HL-60 (cell line): ENCODE measurements around the gene CEBPB.

Experiments used
- DNase-seq, 2 experiments: peaks; one replicate each; pipeline ENCODE4 v3.0.0-alpha.2; 2010 to 2020; ENCODE audit warnings: low read depth in 1 of 2, low spot score in 1 of 2
- H3K27ac ChIP-seq: fragments of 250-450 bp; sonication (Bioruptor Pico); replicated peaks from 2 replicates; pipeline ENCODE4 v1.5.1; 2020; ENCODE audit warnings: mild to moderate bottlenecking, moderate library complexity
- H3K27me3 ChIP-seq: fragments of 250-450 bp; sonication (Bioruptor Pico); 2 replicates; pipeline ENCODE4 v1.5.1; 2021; ENCODE audit warnings: mild to moderate bottlenecking, moderate library complexity; ENCODE audit not compliant: insufficient read depth, poor library complexity, severe bottlenecking
- H3K4me3 ChIP-seq: replicated peaks from 2 replicates; pipeline ENCODE4 v1.5.1; 2011; ENCODE audit warnings: mild to moderate bottlenecking, control low read depth, low read length; ENCODE audit not compliant: insufficient read depth
- GABPA ChIP-seq: IDR thresholded peaks from 2 replicates; pipeline ENCODE4 v1.6.1; 2012; ENCODE audit warnings: low read depth
- POLR2AphosphoS5 ChIP-seq: IDR thresholded peaks from 2 replicates; pipeline ENCODE4 v1.6.1; 2012; ENCODE audit warnings: low read depth
- REST ChIP-seq: IDR thresholded peaks from 2 replicates; pipeline ENCODE4 v1.6.1; 2012; ENCODE audit warnings: low read depth; ENCODE audit not compliant: insufficient replicate concordance
- SPI1 ChIP-seq: IDR thresholded peaks from 2 replicates; pipeline ENCODE4 v1.6.1; 2012; ENCODE audit warnings: low read depth, mild to moderate bottlenecking, borderline replicate concordance
- TF ChIP-seq, protein P1 (sequence below): IDR thresholded peaks from one replicate; pipeline ENCODE4 v1.5.1; 2011; ENCODE audit warnings: low read length, control low read depth, inconsistent platforms; ENCODE audit not compliant: insufficient read depth

The CEBPB gene

GRCh38 chr20:50216543-50217206 is 26.0 kb downstream of the CEBPB start:
- Histone ChIP-seq H3K4me3 (no peak overlapping the region), H3K27me3 (no peaks in the 10 kb centered on the region), H3K27ac (no peak overlapping the region)
- TF ChIP-seq GABPA (no peak), POLR2AphosphoS5 (no peak), SPI1 (no peak), REST (no peak)
- TF ChIP-seq, protein P1, sequence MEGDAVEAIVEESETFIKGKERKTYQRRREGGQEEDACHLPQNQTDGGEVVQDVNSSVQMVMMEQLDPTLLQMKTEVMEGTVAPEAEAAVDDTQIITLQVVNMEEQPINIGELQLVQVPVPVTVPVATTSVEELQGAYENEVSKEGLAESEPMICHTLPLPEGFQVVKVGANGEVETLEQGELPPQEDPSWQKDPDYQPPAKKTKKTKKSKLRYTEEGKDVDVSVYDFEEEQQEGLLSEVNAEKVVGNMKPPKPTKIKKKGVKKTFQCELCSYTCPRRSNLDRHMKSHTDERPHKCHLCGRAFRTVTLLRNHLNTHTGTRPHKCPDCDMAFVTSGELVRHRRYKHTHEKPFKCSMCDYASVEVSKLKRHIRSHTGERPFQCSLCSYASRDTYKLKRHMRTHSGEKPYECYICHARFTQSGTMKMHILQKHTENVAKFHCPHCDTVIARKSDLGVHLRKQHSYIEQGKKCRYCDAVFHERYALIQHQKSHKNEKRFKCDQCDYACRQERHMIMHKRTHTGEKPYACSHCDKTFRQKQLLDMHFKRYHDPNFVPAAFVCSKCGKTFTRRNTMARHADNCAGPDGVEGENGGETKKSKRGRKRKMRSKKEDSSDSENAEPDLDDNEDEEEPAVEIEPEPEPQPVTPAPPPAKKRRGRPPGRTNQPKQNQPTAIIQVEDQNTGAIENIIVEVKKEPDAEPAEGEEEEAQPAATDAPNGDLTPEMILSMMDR, result no peak
- no peak for DNase-seq

DNA sequence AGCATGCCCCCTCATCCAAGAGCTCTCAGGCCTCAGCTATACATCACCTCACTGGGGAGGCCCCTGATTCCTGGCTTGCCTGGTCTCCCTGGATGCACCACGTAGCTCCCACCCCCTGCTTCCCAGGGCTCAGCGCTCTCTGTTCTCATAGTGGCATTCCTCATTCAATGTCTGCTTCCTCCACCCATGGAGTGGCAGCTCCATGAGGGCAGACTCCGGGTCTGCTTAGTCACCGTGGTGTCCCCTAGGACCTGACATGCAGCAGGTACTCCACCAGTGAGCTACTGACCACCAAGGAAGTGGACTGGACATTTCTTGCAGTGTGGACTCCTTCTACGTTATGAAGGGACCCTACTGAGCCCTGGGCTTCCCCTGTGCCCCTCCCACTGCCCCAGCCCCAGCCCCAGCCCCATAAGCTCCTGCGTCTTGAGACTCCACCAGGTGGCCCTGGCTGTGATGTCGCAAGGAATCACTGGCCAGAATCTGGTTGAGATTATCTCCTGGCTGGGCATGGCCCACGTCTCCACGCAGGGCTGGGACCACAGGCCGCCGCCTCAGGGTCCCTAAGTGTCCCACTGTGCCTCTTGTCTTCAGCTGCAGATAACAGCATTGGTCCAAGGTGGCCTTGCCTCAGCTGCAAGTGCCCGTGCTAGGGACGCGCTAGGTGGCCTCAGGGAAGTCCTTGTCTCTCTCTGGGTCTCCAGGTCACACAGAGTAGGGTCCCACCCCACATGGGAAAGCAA is 26.7 kb downstream of the CEBPB start:
- Histone ChIP-seq H3K27me3 (no peaks in the 10 kb centered on the region), H3K27ac (no peak overlapping the region), H3K4me3 (no peak overlapping the region)
- DNase-seq, result no peak
- no peak for TF ChIP-seq REST
- no peak for TF ChIP-seq SPI1
- TF ChIP-seq, protein P1, result no peak
- no peak for TF ChIP-seq GABPA
- TF ChIP-seq POLR2AphosphoS5, result no peak

DNA sequence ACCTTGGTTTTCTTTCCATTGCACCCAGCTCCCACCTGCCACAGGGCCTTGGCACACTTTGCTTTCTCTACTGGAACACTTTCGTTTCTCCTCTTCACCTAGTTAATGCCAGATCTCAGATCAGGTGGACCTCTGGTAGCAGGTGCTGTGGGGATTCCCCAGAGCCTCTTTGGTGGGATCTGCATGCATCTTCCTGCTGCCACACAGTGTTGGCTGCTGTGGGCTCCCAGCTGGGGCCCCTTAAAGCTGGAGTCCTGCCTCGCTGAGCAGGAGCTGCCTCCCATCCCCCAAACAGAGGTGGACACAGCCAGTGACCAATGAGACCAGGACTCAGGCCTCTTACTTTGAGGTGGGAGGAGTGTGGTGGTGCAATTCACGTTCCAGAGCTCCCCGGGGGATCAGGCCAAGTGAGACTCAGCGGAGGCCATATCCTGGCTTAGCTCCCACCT is 28.4 kb downstream of the CEBPB start:
- H3K27ac ChIP-seq, result no peak overlapping the region; the same call in 1 of the 2 replicates
- no peaks in the 10 kb centered on the region for H3K27me3 ChIP-seq
- TF ChIP-seq POLR2AphosphoS5 (no peak), GABPA (no peak), SPI1 (no peak)
- DNase-seq, result no peak
- no peak overlapping the region for H3K4me3 ChIP-seq

GRCh38 chr20:50219600-50219999 is 29.0 kb downstream of the CEBPB start:
- no peaks in the 10 kb centered on the region for H3K27me3 ChIP-seq
- TF ChIP-seq GABPA (no peak), SPI1 (no peak), REST (no peak), POLR2AphosphoS5 (no peak)
- TF ChIP-seq, protein P1, result no peak
- DNase-seq, result no peak
- no peak overlapping the region for H3K4me3 ChIP-seq
- peak overlapping the region; percentile 83 for H3K27ac ChIP-seq
